CD14-positive monocyte (primary cell): ENCODE measurements around the gene HTR3A. TPM values are rescaled to one million over a fixed set of nuclear protein-coding genes. Genes with fewer than 3 reads are reported as not detected.
A peak's percentile ranks its signal among the peaks of the same experiment; 100 is the strongest.

Source experiments
- DNase-seq, 3 donors: peaks; one replicate each; pipeline ENCODE4 v3.0.0-alpha.2; 2011 to 2022
- H2AFZ ChIP-seq: 2 replicates; pipeline ENCODE4 v1.6.0; 2012; ENCODE audit warnings: mild to moderate bottlenecking, low read depth, low read length, inconsistent platforms; ENCODE audit not compliant: insufficient read depth, poor library complexity, severe bottlenecking
- H3K27ac ChIP-seq, 2 donors: 1 replicate in 1 of 2; 2 replicates in 1 of 2; pipeline ENCODE4 v1.5.1; 2012 to 2013; ENCODE audit warnings: low read length in 2 of 2, control low read depth in 1 of 2, inconsistent platforms in 1 of 2, low read depth in 1 of 2, mild to moderate bottlenecking in 1 of 2
- H3K27me3 ChIP-seq, 2 donors: one replicate each; pipeline versions ENCODE4 v1.6.0 to v1.6.1; 2011 to 2013; ENCODE audit warnings: low read length in 2 of 2; ENCODE audit not compliant: control insufficient read depth in 2 of 2, insufficient read depth in 2 of 2
- H3K36me3 ChIP-seq, 2 donors: replicated peaks in 1 of 2; 1 replicate in 1 of 2; 2 replicates in 1 of 2; pipeline versions ENCODE4 v1.5.1 to v1.6.1; 2012 to 2013; ENCODE audit warnings: low read length in 2 of 2, control low read depth in 1 of 2, inconsistent platforms in 1 of 2, mild to moderate bottlenecking in 1 of 2; ENCODE audit not compliant: insufficient read depth in 2 of 2, control insufficient read depth in 1 of 2
- H3K4me1 ChIP-seq, 2 donors: 1 replicate in 1 of 2; 2 replicates in 1 of 2; pipeline versions ENCODE4 v1.5.1 to v1.6.1; 2012 to 2013; ENCODE audit warnings: low read length in 2 of 2, control low read depth in 1 of 2, inconsistent platforms in 1 of 2, mild to moderate bottlenecking in 1 of 2, moderate library complexity in 1 of 2; ENCODE audit not compliant: insufficient read depth in 2 of 2, control insufficient read depth in 1 of 2
- H3K4me2 ChIP-seq: replicated peaks from 2 replicates; pipeline ENCODE3; 2012; ENCODE audit warnings: low read length, moderate library complexity, mild to moderate bottlenecking; ENCODE audit not compliant: poor library complexity, severe bottlenecking; ENCODE audit errors: extremely low read depth
- H3K4me3 ChIP-seq, 3 experiments: fragments of 200-600 bp in 1 of 3; sonication (generic) in 1 of 3; replicated peaks in 1 of 3; 1 replicate in 2 of 3; 2 replicates in 1 of 3; pipeline ENCODE4 v1.5.1; 2011 to 2013; ENCODE audit warnings: low read length in 3 of 3, mild to moderate bottlenecking in 3 of 3, control low read depth in 2 of 3, low read depth in 2 of 3, inconsistent platforms in 1 of 3, moderate library complexity in 1 of 3
- H3K79me2 ChIP-seq: 2 replicates; pipeline ENCODE4 v1.6.0; 2012; ENCODE audit warnings: mild to moderate bottlenecking, control low read depth, inconsistent platforms, low read length, moderate library complexity; ENCODE audit not compliant: insufficient read depth
- H3K9ac ChIP-seq: 2 replicates; pipeline ENCODE4 v1.6.0; 2017; ENCODE audit warnings: low read length, mild to moderate bottlenecking; ENCODE audit not compliant: insufficient read depth, poor library complexity, severe bottlenecking
- H3K9me3 ChIP-seq, 2 donors: replicated peaks in 1 of 2; 1 replicate in 1 of 2; 2 replicates in 1 of 2; pipeline versions ENCODE4 v1.5.1 to v1.6.1; 2012 to 2013; ENCODE audit warnings: low read length in 2 of 2, control low read depth in 1 of 2; ENCODE audit not compliant: control insufficient read depth in 1 of 2, insufficient read depth in 1 of 2
- H4K20me1 ChIP-seq: 2 replicates; pipeline ENCODE4 v1.6.0; 2012; ENCODE audit warnings: mild to moderate bottlenecking, low read length, control low read depth, moderate library complexity; ENCODE audit not compliant: insufficient read depth
- H3K27ac Mint-ChIP-seq, 7 donors: one replicate each; pipeline ENCODE4 v1.8.0; 2020; ENCODE audit warnings: mild to moderate bottlenecking in 7 of 7, mixed read lengths in 7 of 7, moderate library complexity in 6 of 7, inconsistent platforms in 2 of 7
- H3K27me3 Mint-ChIP-seq, 3 donors: one replicate each; pipeline ENCODE4 v1.8.0; 2021 to 2022; ENCODE audit warnings: low read depth in 3 of 3, mild to moderate bottlenecking in 3 of 3, mixed read lengths in 3 of 3, moderate library complexity in 3 of 3, inconsistent platforms in 1 of 3
- H3K36me3 Mint-ChIP-seq, 2 donors: one replicate each; pipeline ENCODE4 v1.8.0; 2020; ENCODE audit warnings: mixed read lengths in 2 of 2, inconsistent platforms in 1 of 2, mild to moderate bottlenecking in 1 of 2
- H3K4me1 Mint-ChIP-seq: one replicate; pipeline ENCODE4 v1.8.0; 2020; ENCODE audit warnings: mild to moderate bottlenecking, mixed read lengths
- H3K4me3 Mint-ChIP-seq, 2 donors: one replicate each; pipeline ENCODE4 v1.8.0; 2020; ENCODE audit warnings: mild to moderate bottlenecking in 2 of 2, mixed read lengths in 2 of 2, moderate library complexity in 1 of 2
- H3K9me3 Mint-ChIP-seq, 7 donors: one replicate each; pipeline ENCODE4 v1.8.0; 2020 to 2022; ENCODE audit warnings: mixed read lengths in 7 of 7, mild to moderate bottlenecking in 6 of 7, moderate library complexity in 6 of 7, inconsistent platforms in 2 of 7
- CTCF ChIP-seq: fragments of 200-600 bp; IDR thresholded peaks from one replicate; pipeline ENCODE4 v1.8.0; 2022; ENCODE audit warnings: antibody characterized with exemption, mild to moderate bottlenecking
- WGBS: methylation state at CpG from one replicate; pipeline ENCODE4 v1.1.5; 2013; ENCODE audit warnings: missing lambda C conversion rate; ENCODE audit not compliant: insufficient coverage; 5-methylcytosine and 5-hydroxymethylcytosine counted together
- intact Hi-C, 2 donors: fragments of 100-400 bp; cut with micrococcal nuclease; formaldehyde crosslinking; loops; one replicate each; pipeline versions ENCODE4 v1.15.0 to v1.15.1; 2023
- polyA plus RNA-seq, 3 donors: library from polyadenylated mRNA; depleted of rRNA in 1 of 3; unstranded in 2 of 3; stranded (reverse) in 1 of 3; fragments of 300-500 nt in 2 of 3; fragments of >200 nt in 1 of 3; fragmentation: Illumina TruSeq in 2 of 3; gene quantifications; 1 replicate in 2 of 3; 2 replicates in 1 of 3; pipeline ENCODE4 v1.2.3, GENCODE V29; 2012 to 2021

HTR3A gene
- polyA plus RNA-seq, 3 donors, result not detected

- no peaks in the 10 kb centered on the region for H3K27me3 ChIP-seq
- H3K4me3 ChIP-seq, result no peak overlapping the region
- intact Hi-C loops, result no loop called here
- H4K20me1 ChIP-seq, result no peaks in the 10 kb centered on the region
- Mint-ChIP-seq H3K27me3 (peaks cover 0 to 2% (median 2%) of the 10 kb centered on the region in 3 donors), H3K36me3 (no peaks in the 10 kb centered on the region), H3K4me1 (peaks cover 5% of the 10 kb centered on the region), H3K4me3 (no peak overlapping the region), H3K27ac (no peak overlapping the region), H3K9me3 (peaks cover 0 to 2% (median 0%) of the 10 kb centered on the region in 7 donors)
- no peak for TF ChIP-seq CTCF
- WGBS, result no CpG with 5 or more reads among the region's 1 CpG
- no peaks in the 10 kb centered on the region for H3K36me3 ChIP-seq
- no peaks in the 10 kb centered on the region for H3K4me1 ChIP-seq
- H3K4me2 ChIP-seq, result no peak overlapping the region
- H2AFZ ChIP-seq, result no peak overlapping the region
- DNase-seq, result no peak
- no peaks in the 10 kb centered on the region for H3K9me3 ChIP-seq
- no peak overlapping the region for H3K9ac ChIP-seq
- H3K79me2 ChIP-seq, result no peaks in the 10 kb centered on the region
- no peak overlapping the region for H3K27ac ChIP-seq
Measured at GRCh38 chr11:113967361-113967760, 7.5 kb upstream of the HTR3A start.

GRCh38 chr11:113971506-113972195 lies 3.3 kb upstream of the HTR3A start:
- no peak for TF ChIP-seq CTCF
- Histone ChIP-seq H3K4me3 (no peak overlapping the region), H3K9me3 (no peaks in the 10 kb centered on the region), H3K36me3 (no peaks in the 10 kb centered on the region), H3K4me1 (no peaks in the 10 kb centered on the region), H3K79me2 (no peaks in the 10 kb centered on the region), H3K9ac (no peak overlapping the region), H4K20me1 (no peaks in the 10 kb centered on the region), H2AFZ (no peak overlapping the region), H3K27ac (no peak overlapping the region), H3K27me3 (no peaks in the 10 kb centered on the region), H3K4me2 (no peak overlapping the region)
- whole genome bisulfite sequencing, result 81% methylated on average over 13 of the region's 15 CpGs
- H3K27ac Mint-ChIP-seq, result peak overlapping the region in 2 of 7 donors; percentile 15 to 54
- intact Hi-C loops, result no loop called here
- H3K27me3 Mint-ChIP-seq, result peaks cover 0 to 2% (median 0%) of the 10 kb centered on the region in 3 donors
- DNase-seq, result no peak
- no peaks in the 10 kb centered on the region for H3K9me3 Mint-ChIP-seq
- H3K4me1 Mint-ChIP-seq, result peaks cover 24% of the 10 kb centered on the region
- H3K36me3 Mint-ChIP-seq, result no peaks in the 10 kb centered on the region
- no peak overlapping the region for H3K4me3 Mint-ChIP-seq
